Measurements from ENCODE around the gene MAPK1. TPM values are rescaled to one million over a fixed set of nuclear protein-coding genes. Genes with fewer than 3 reads are reported as not detected.
A peak's percentile ranks its signal among the peaks of the same experiment; 100 is the strongest.
"Not testable (repeated sequence)": the region's sequence is repeated elsewhere in the genome, so short reads cannot be mapped to it uniquely, and the experiment has no call there.

MAPK1 gene
- total RNA-seq, 1 donor from 2014 or later: 156 TPM

GRCh38 chr22:21802056-21802455 is 65.4 kb downstream of the MAPK1 start:
- no peak overlapping the region for H3K27ac Mint-ChIP-seq (ENCODE audit: unreplicated experiment)
- no peak for DNase-seq (ENCODE audit: low spot score)
- TF ChIP-seq CTCF (IDR thresholded peaks at IDR 0.05): no peak
- H3K36me3 Mint-ChIP-seq (ENCODE audit: low read depth): peaks cover 31% of the 10 kb centered on the region
- no peaks in the 10 kb centered on the region for H3K27me3 Mint-ChIP-seq (ENCODE audit: low read depth)
- peaks cover 7% of the 10 kb centered on the region for H3K4me1 Mint-ChIP-seq (ENCODE audit: low read depth)
- no peak overlapping the region for H3K4me3 Mint-ChIP-seq (ENCODE audit: unreplicated experiment)
- H3K9me3 Mint-ChIP-seq (ENCODE audit: low read depth): no peaks in the 10 kb centered on the region

- not testable (repeated sequence) for H3K4me1 Mint-ChIP-seq (ENCODE audit: low read depth); H3K4me3 Mint-ChIP-seq (ENCODE audit: unreplicated experiment); H3K27me3 Mint-ChIP-seq (ENCODE audit: low read depth); H3K27ac Mint-ChIP-seq (ENCODE audit: unreplicated experiment); H3K9me3 Mint-ChIP-seq (ENCODE audit: low read depth); DNase-seq (ENCODE audit: low spot score)
- peaks cover 32% of the 10 kb centered on the region for H3K36me3 Mint-ChIP-seq (ENCODE audit: low read depth)
Measured at GRCh38 chr22:21801304-21801644, 66.2 kb downstream of the MAPK1 start.

GRCh38 chr22:21800552-21801303 is 66.7 kb downstream of the MAPK1 start:
- Mint-ChIP-seq H3K27ac (ENCODE audit: unreplicated experiment) (no peak overlapping the region), H3K4me3 (ENCODE audit: unreplicated experiment) (no peak overlapping the region), H3K9me3 (ENCODE audit: low read depth) (no peaks in the 10 kb centered on the region), H3K36me3 (ENCODE audit: low read depth) (peaks cover 35% of the 10 kb centered on the region), H3K27me3 (ENCODE audit: low read depth) (no peaks in the 10 kb centered on the region), H3K4me1 (ENCODE audit: low read depth) (peaks cover 7% of the 10 kb centered on the region)
- no peak for DNase-seq (ENCODE audit: low spot score)
- no peak for TF ChIP-seq CTCF (IDR thresholded peaks at IDR 0.05)

GRCh38 chr22:21797444-21798221 is 69.8 kb downstream of the MAPK1 start:
- no peak overlapping the region for H3K4me3 Mint-ChIP-seq (ENCODE audit: unreplicated experiment)
- H3K36me3 Mint-ChIP-seq (ENCODE audit: low read depth): peaks cover 26% of the 10 kb centered on the region
- TF ChIP-seq CTCF (IDR thresholded peaks at IDR 0.05): no peak
- no peaks in the 10 kb centered on the region for H3K27me3 Mint-ChIP-seq (ENCODE audit: low read depth)
- H3K27ac Mint-ChIP-seq (ENCODE audit: unreplicated experiment): peak overlapping the region; percentile 17
- no peaks in the 10 kb centered on the region for H3K9me3 Mint-ChIP-seq (ENCODE audit: low read depth)
- peaks cover 7% of the 10 kb centered on the region for H3K4me1 Mint-ChIP-seq (ENCODE audit: low read depth)
- DNase-seq (ENCODE audit: low spot score): no peak

GRCh38 chr22:21796863-21797262 is 70.6 kb downstream of the MAPK1 start:
- no peak for DNase-seq (ENCODE audit: low spot score)
- peaks cover 22% of the 10 kb centered on the region for H3K36me3 Mint-ChIP-seq (ENCODE audit: low read depth)
- no peaks in the 10 kb centered on the region for H3K9me3 Mint-ChIP-seq (ENCODE audit: low read depth)
- no peak for TF ChIP-seq CTCF (IDR thresholded peaks at IDR 0.05)
- H3K27me3 Mint-ChIP-seq (ENCODE audit: low read depth): no peaks in the 10 kb centered on the region
- H3K27ac Mint-ChIP-seq (ENCODE audit: unreplicated experiment): no peak overlapping the region
- peaks cover 7% of the 10 kb centered on the region for H3K4me1 Mint-ChIP-seq (ENCODE audit: low read depth)
- H3K4me3 Mint-ChIP-seq (ENCODE audit: unreplicated experiment): no peak overlapping the region
